H1 (cell line): ENCODE results near the gene ESRP2. TPM values are rescaled to one million over a fixed set of nuclear protein-coding genes. Genes with fewer than 3 reads are reported as not detected.

Experiments
- CTCF ChIA-PET: fragments of 300-600 bp; sonication (Branson Sonifier 250); formaldehyde crosslinking; loops from one replicate; lab custom pipeline; 2021; ENCODE audit not compliant: partially characterized antibody; lab: Charles Lee
- POLR2A ChIA-PET: fragments of 300-600 bp; sonication (Branson Sonifier 250); formaldehyde crosslinking; loops from one replicate; lab custom pipeline; 2021; ENCODE audit warnings: inconsistent platforms; ENCODE audit not compliant: partially characterized antibody; lab: Charles Lee
- DNase-seq, 2 experiments: peaks; one replicate each; pipeline versions ENCODE4 v3.0.0 to v3.0.0-alpha.2; 2010 to 2022; ENCODE audit warnings: low spot score in 2 of 2, low read depth in 1 of 2, mixed read lengths in 1 of 2
- FAIRE-seq: peaks from 2 replicates; lab custom pipeline; 2011; peaks lifted over from hg19 to GRCh38; lab: Jason Lieb, UNC
- H2AFZ ChIP-seq: 2 replicates; pipeline ENCODE4 v1.8.1; 2012; ENCODE audit warnings: low read length, inconsistent platforms
- H2AK5ac ChIP-seq: 2 replicates; pipeline ENCODE4 v1.6.1; 2013; ENCODE audit warnings: low read depth, low read length
- H2BK120ac ChIP-seq: replicated peaks from 2 replicates; pipeline ENCODE3; 2013; ENCODE audit warnings: low read depth, low read length, inconsistent platforms
- H2BK12ac ChIP-seq: 2 replicates; pipeline ENCODE4 v1.6.1; 2013; ENCODE audit warnings: low read depth, low read length
- H2BK15ac ChIP-seq: 2 replicates; pipeline ENCODE4 v1.6.1; 2013; ENCODE audit warnings: low read length
- H2BK20ac ChIP-seq: 2 replicates; pipeline ENCODE4 v1.6.1; 2013; ENCODE audit warnings: low read length
- H2BK5ac ChIP-seq: 2 replicates; pipeline ENCODE4 v1.6.1; 2013; ENCODE audit warnings: low read depth, low read length
- H3K14ac ChIP-seq: 2 replicates; pipeline ENCODE4 v1.6.1; 2013; ENCODE audit warnings: inconsistent platforms; ENCODE audit not compliant: insufficient read length
- H3K18ac ChIP-seq: 2 replicates; pipeline ENCODE4 v1.6.1; 2013; ENCODE audit warnings: low read length; ENCODE audit errors: extremely low read depth
- H3K23ac ChIP-seq: 2 replicates; pipeline ENCODE4 v1.6.1; 2013; ENCODE audit warnings: inconsistent platforms; ENCODE audit not compliant: insufficient read length
- H3K23me2 ChIP-seq: 2 replicates; pipeline ENCODE4 v1.6.1; 2013; ENCODE audit warnings: low read depth, low read length
- H3K27ac ChIP-seq: 2 replicates; pipeline ENCODE4 v1.6.1; 2011; ENCODE audit warnings: low read depth, low read length, inconsistent platforms
- H3K27me3 ChIP-seq, 4 experiments: replicated peaks in 1 of 4; 1 replicate in 1 of 4; 2 replicates in 3 of 4; pipeline versions ENCODE4 v1.6.1 to v1.8.1; 2011 to 2013; ENCODE audit warnings: low read length in 3 of 4, mild to moderate bottlenecking in 3 of 4, inconsistent platforms in 2 of 4, mixed read lengths in 2 of 4, moderate library complexity in 1 of 4; ENCODE audit not compliant: control insufficient read depth in 3 of 4, insufficient read depth in 3 of 4; ENCODE audit errors: extremely low read depth in 1 of 4
- H3K36me3 ChIP-seq, 4 experiments: 2 replicates each; pipeline versions ENCODE4 v1.6.1 to v1.8.1; 2011 to 2013; ENCODE audit warnings: mild to moderate bottlenecking in 4 of 4, low read length in 3 of 4, moderate library complexity in 2 of 4, control low read depth in 1 of 4, inconsistent platforms in 1 of 4; ENCODE audit not compliant: insufficient read depth in 4 of 4, control insufficient read depth in 2 of 4
- H3K4ac ChIP-seq: replicated peaks from 2 replicates; pipeline ENCODE3; 2013; ENCODE audit warnings: low read length, low read depth, mixed read lengths, inconsistent platforms; ENCODE audit not compliant: insufficient read length
- H3K4me1 ChIP-seq, 4 experiments: replicated peaks in 1 of 4; 1 replicate in 1 of 4; 2 replicates in 3 of 4; pipeline versions ENCODE4 v1.6.1 to v1.8.1; 2011 to 2013; ENCODE audit warnings: low read length in 3 of 4, inconsistent platforms in 2 of 4, mixed read lengths in 1 of 4; ENCODE audit not compliant: insufficient read depth in 4 of 4, control insufficient read depth in 3 of 4
- H3K4me2 ChIP-seq, 2 experiments: 2 replicates each; pipeline versions ENCODE4 v1.6.1 to v1.8.1; 2011 to 2013; ENCODE audit warnings: low read depth in 2 of 2, low read length in 2 of 2, control low read depth in 1 of 2, inconsistent platforms in 1 of 2, mild to moderate bottlenecking in 1 of 2; ENCODE audit not compliant: insufficient read depth in 1 of 2
- H3K4me3 ChIP-seq, 4 experiments: fragments of 200-600, 300-600 bp in 1 of 4; sonication (generic), shearing (Covaris generic), sonication (Bioruptor Twin) in 1 of 4; 2 replicates each; pipeline versions ENCODE4 v1.5.1 to v1.8.1; 2011 to 2016; ENCODE audit warnings: low read length in 4 of 4, low read depth in 3 of 4, control low read depth in 2 of 4, inconsistent platforms in 2 of 4, mild to moderate bottlenecking in 2 of 4, mixed read lengths in 1 of 4, moderate library complexity in 1 of 4; ENCODE audit not compliant: insufficient read depth in 2 of 4; ENCODE audit errors: extremely low read depth in 1 of 4
- H3K56ac ChIP-seq: replicated peaks from 2 replicates; pipeline ENCODE3; 2013; ENCODE audit warnings: low read depth, mild to moderate bottlenecking, mixed read lengths, low read length, inconsistent platforms; ENCODE audit not compliant: insufficient read length
- H3K79me1 ChIP-seq: 2 replicates; pipeline ENCODE4 v1.6.1; 2013; ENCODE audit warnings: low read depth, low read length, control low read depth
- H3K79me2 ChIP-seq, 2 experiments: 2 replicates each; pipeline versions ENCODE4 v1.6.1 to v1.8.1; 2012 to 2013; ENCODE audit warnings: low read length in 2 of 2, mild to moderate bottlenecking in 2 of 2, inconsistent platforms in 1 of 2; ENCODE audit not compliant: insufficient read depth in 2 of 2, control insufficient read depth in 1 of 2
- H3K9ac ChIP-seq, 4 experiments: replicated peaks in 1 of 4; 1 replicate in 1 of 4; 2 replicates in 3 of 4; pipeline versions ENCODE4 v1.6.1 to v1.8.1; 2011 to 2013; ENCODE audit warnings: low read depth in 3 of 4, low read length in 3 of 4, control low read depth in 2 of 4, mild to moderate bottlenecking in 2 of 4, moderate library complexity in 2 of 4, inconsistent platforms in 1 of 4; ENCODE audit errors: extremely low read depth in 1 of 4
- H3K9me3 ChIP-seq, 2 experiments: 2 replicates each; pipeline versions ENCODE4 v1.6.1 to v1.8.1; 2012 to 2013; ENCODE audit warnings: mild to moderate bottlenecking in 2 of 2, moderate library complexity in 2 of 2, control low read depth in 1 of 2, inconsistent platforms in 1 of 2, low read depth in 1 of 2, low read length in 1 of 2, mixed read lengths in 1 of 2; ENCODE audit not compliant: insufficient read depth in 2 of 2
- H4K20me1 ChIP-seq, 2 experiments: replicated peaks in 1 of 2; 2 replicates each; pipeline versions ENCODE3 to v1.8.1; 2011 to 2013; ENCODE audit warnings: inconsistent platforms in 2 of 2, low read length in 2 of 2, mild to moderate bottlenecking in 1 of 2; ENCODE audit not compliant: insufficient read depth in 2 of 2, control insufficient read depth in 1 of 2
- H4K5ac ChIP-seq: 2 replicates; pipeline ENCODE4 v1.6.1; 2013; ENCODE audit warnings: low read length, low read depth, mixed read lengths, inconsistent platforms; ENCODE audit not compliant: insufficient read length
- H4K8ac ChIP-seq: 2 replicates; pipeline ENCODE4 v1.8.0; 2013; ENCODE audit warnings: mild to moderate bottlenecking, moderate library complexity, low read length, inconsistent platforms; ENCODE audit not compliant: insufficient read depth; ENCODE audit errors: extremely low read depth
- H4K91ac ChIP-seq: replicated peaks from 2 replicates; pipeline ENCODE3; 2013; ENCODE audit warnings: low read length, mixed read lengths, inconsistent platforms; ENCODE audit not compliant: insufficient read length
- ASH2L ChIP-seq: fragments of 200-600, 300-600 bp; sonication (generic); IDR thresholded peaks from one replicate; pipeline ENCODE4 v1.7.1; 2017; ENCODE audit warnings: low read length
- ATF2 ChIP-seq: IDR thresholded peaks from 2 replicates; pipeline ENCODE4 v1.6.1; 2012; ENCODE audit warnings: low read length, inconsistent platforms
- BACH1 ChIP-seq: IDR thresholded peaks from 2 replicates; pipeline ENCODE4 v1.6.1; 2012; ENCODE audit warnings: low read length, improper control_type of control experiment
- CHD1 ChIP-seq: IDR thresholded peaks from 2 replicates; pipeline ENCODE4 v1.6.1; 2012; ENCODE audit warnings: low read depth, low read length, improper control_type of control experiment
- EP300 ChIP-seq, 2 experiments: IDR thresholded peaks; 1 replicate in 1 of 2; 2 replicates in 1 of 2; pipeline ENCODE4 v1.6.1; 2011 to 2012; ENCODE audit warnings: low read depth in 2 of 2, low read length in 2 of 2, mild to moderate bottlenecking in 2 of 2, borderline replicate concordance in 1 of 2, inconsistent platforms in 1 of 2, moderate library complexity in 1 of 2
- GTF2F1 ChIP-seq: IDR thresholded peaks from 2 replicates; pipeline ENCODE4 v1.6.1; 2012; ENCODE audit warnings: low read depth, low read length, improper control_type of control experiment, borderline replicate concordance
- KDM4A ChIP-seq: IDR thresholded peaks from one replicate; pipeline ENCODE4 v1.7.1; 2012; ENCODE audit warnings: low read depth, mild to moderate bottlenecking, moderate library complexity, low read length, inconsistent platforms; ENCODE audit not compliant: severe bottlenecking
- SUZ12 ChIP-seq: fragments of 200-600 bp; sonication (generic); IDR thresholded peaks from 2 replicates; pipeline ENCODE4 v1.6.1; 2012; ENCODE audit warnings: mild to moderate bottlenecking, inconsistent platforms, low read length, moderate library complexity, mixed read lengths
- TAF1 ChIP-seq: IDR thresholded peaks from 2 replicates; pipeline ENCODE4 v1.6.1; 2011; ENCODE audit warnings: mild to moderate bottlenecking, low read depth, low read length
- WGBS, 2 experiments: shearing (Covaris generic) in 1 of 2; methylation state at CpG; one replicate each; pipeline versions ENCODE4 v1.1.6 to v1.1.7; 2013 to 2015; ENCODE audit warnings: low lambda C conversion rate in 2 of 2, mixed read lengths in 2 of 2, inconsistent platforms in 1 of 2, low coverage in 1 of 2, missing lambda C conversion rate in 1 of 2; ENCODE audit not compliant: insufficient replicate concordance in 2 of 2, insufficient coverage in 1 of 2, insufficient read length in 1 of 2; ENCODE audit errors: extremely low coverage in 1 of 2, missing lambda C conversion rate in 1 of 2; 5-methylcytosine and 5-hydroxymethylcytosine counted together
- polyA plus RNA-seq, 7 experiments: library from polyadenylated mRNA; depleted of rRNA in 3 of 7; stranded (reverse) in 5 of 7; unstranded in 2 of 7; fragments of >200 nt in 5 of 7; fragments of 200-250 nt in 2 of 7; gene quantifications; 1 replicate in 5 of 7; 2 replicates in 1 of 7; 4 replicates in 1 of 7; pipeline versions ENCODE4 v1.2.1 to v1.2.3, GENCODE V29; 2011 to 2013; ENCODE audit warnings: missing spikeins in 2 of 7, mixed read lengths in 2 of 7
- total RNA-seq: library from RNA; stranded (reverse); fragmentation: NEBNext Ultra II Directional; extraction: Animal tissue kit (Norgen Biotek cat#: 25700); gene quantifications from 2 replicates; pipeline ENCODE4 v1.2.1, GENCODE V29; 2021
- TF ChIP-seq, protein P1 (sequence below): IDR thresholded peaks from 2 replicates; pipeline ENCODE4 v1.6.1; 2012; ENCODE audit warnings: inconsistent platforms

Gene ESRP2
- total and polyA plus RNA-seq, 2 of the 8 experiments (the other 6 are each of a cell fraction or from before 2014, with no cell fraction given), result 35.1 to 45.8 TPM

GRCh38 chr16:68270353-68270752 lies 34.4 kb upstream of the ESRP2 start:
- Histone ChIP-seq H2BK15ac (no peak overlapping the region), H3K23ac (no peak overlapping the region), H3K23me2 (peaks cover under 1% of the 10 kb centered on the region; the same call in 1 of the 2 replicates), H4K91ac (no peak overlapping the region), H3K4me3 (no peak overlapping the region), H2BK20ac (no peak overlapping the region), H2AK5ac (no peak overlapping the region), H4K20me1 (no peaks in the 10 kb centered on the region), H3K36me3 (peaks cover 0 to 2% (median 0%) of the 10 kb centered on the region in 4 experiments; a peak in 2 of 8 replicates), H3K27ac (no peak overlapping the region), H3K4me2 (no peak overlapping the region), H4K8ac (no peak overlapping the region), H3K18ac (no peak overlapping the region), H2AFZ (no peak overlapping the region), H3K56ac (no peak overlapping the region), H2BK5ac (no peak overlapping the region), H3K9me3 (no peaks in the 10 kb centered on the region), H3K79me2 (peaks cover 0 to 30% of the 10 kb centered on the region in 2 experiments; a peak in 3 of 4 replicates), H3K14ac (no peak overlapping the region), H3K4ac (no peak overlapping the region), H4K5ac (no peak overlapping the region), H3K4me1 (peaks cover 0 to 3% (median 2%) of the 10 kb centered on the region in 4 experiments; a peak in 4 of 7 replicates), H3K9ac (no peak overlapping the region), H3K27me3 (peaks cover 0 to under 1% (median 0%) of the 10 kb centered on the region in 4 experiments; a peak in 1 of 7 replicates), H3K79me1 (peaks cover 12% of the 10 kb centered on the region), H2BK12ac (no peak overlapping the region), H2BK120ac (no peak overlapping the region)
- CTCF ChIA-PET, result interaction anchor here (1.2 to 8.5 kb wide), 2 partner anchors 9 to 40 kb away, joined by 3 to 63 read pairs; partner anchors contain the start of genes PRMT7 and SLC7A6OS
- POLR2A ChIA-PET, result interaction anchor here (2.5 kb wide), 1 partner anchor 41 kb away, joined by 11 read pairs; the partner anchor contains the start of genes PRMT7 and SLC7A6OS
- DNase-seq (no peak), FAIRE-seq (no peak)
- WGBS, 2 experiments, result 0% methylated on average over 1 of the region's 1 CpG; no CpG with 5 or more reads in 1 of the 2 experiments
- TF ChIP-seq, protein P1, sequence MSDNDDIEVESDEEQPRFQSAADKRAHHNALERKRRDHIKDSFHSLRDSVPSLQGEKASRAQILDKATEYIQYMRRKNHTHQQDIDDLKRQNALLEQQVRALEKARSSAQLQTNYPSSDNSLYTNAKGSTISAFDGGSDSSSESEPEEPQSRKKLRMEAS, result no peak
- no peak for TF ChIP-seq GTF2F1
- no peak for TF ChIP-seq TAF1
- TF ChIP-seq SUZ12, result no peak
- no peak for TF ChIP-seq KDM4A
- TF ChIP-seq CHD1, result no peak
- no peak for TF ChIP-seq ATF2
- TF ChIP-seq BACH1, result no peak
- no peak for TF ChIP-seq ASH2L
- no peak for TF ChIP-seq EP300 (IDR thresholded peaks at IDR 0.05; ENCODE audit: borderline replicate concordance in 1 of 2, low read depth in 2 of 2, low read length in 2 of 2)
